K562 (cell line): Measurements from ENCODE around the gene TRAP1. TPM values are rescaled to one million over a fixed set of nuclear protein-coding genes. Genes with fewer than 3 reads are reported as not detected.

Experiments used
- BRCA1 ChIP-seq, 2 experiments: fragments of 450-650 bp in 1 of 2; sonication (generic) in 1 of 2; formaldehyde crosslinking in 1 of 2; IDR thresholded peaks; 2 replicates each; pipeline versions ENCODE4 v1.5.0 to v1.6.1; 2017 to 2020; ENCODE audit warnings: mild to moderate bottlenecking in 1 of 2, missing genetic modification reagents in 1 of 2
- CREB3L1 ChIP-seq: fragments of 450-650 bp; IDR thresholded peaks from 2 replicates; pipeline ENCODE4 v1.6.1; 2014; ENCODE audit warnings: low read depth, mild to moderate bottlenecking, moderate library complexity, borderline replicate concordance
- FOXM1 ChIP-seq, 2 experiments: fragments of 450-650 bp in 1 of 2; sonication (generic) in 1 of 2; formaldehyde crosslinking in 1 of 2; IDR thresholded peaks; 2 replicates each; pipeline versions ENCODE4 v1.6.1 to v1.9.0; 2017 to 2022; ENCODE audit warnings: low read depth in 2 of 2, mild to moderate bottlenecking in 2 of 2, missing genetic modification reagents in 1 of 2, moderate library complexity in 1 of 2
- HOMEZ ChIP-seq: fragments of 250-450 bp; sonication (Bioruptor Pico); IDR thresholded peaks from 2 replicates; pipeline ENCODE4 v1.4.0; 2020; ENCODE audit warnings: mild to moderate bottlenecking, moderate library complexity
- RBM14 ChIP-seq: fragments of 200-400 bp; formaldehyde crosslinking; IDR thresholded peaks from 2 replicates; pipeline ENCODE4 v1.6.1; 2018; ENCODE audit warnings: low read depth, mild to moderate bottlenecking, low read length, moderate library complexity, borderline replicate concordance; ENCODE audit not compliant: insufficient read depth
- RBM34 ChIP-seq: fragments of 200-400 bp; formaldehyde crosslinking; IDR thresholded peaks from 2 replicates; pipeline ENCODE4 v1.6.1; 2018; ENCODE audit warnings: low read length, borderline replicate concordance; ENCODE audit not compliant: insufficient read depth
- RFX1 ChIP-seq: fragments of 450-650 bp; IDR thresholded peaks from 2 replicates; pipeline ENCODE4 v1.6.1; 2016; ENCODE audit warnings: mild to moderate bottlenecking, moderate library complexity
- SIN3A ChIP-seq, 2 experiments: fragments of 150-350 bp in 1 of 2; IDR thresholded peaks; 2 replicates each; pipeline ENCODE4 v1.6.1; 2011 to 2016; ENCODE audit warnings: borderline replicate concordance in 2 of 2, low read depth in 2 of 2, low read length in 2 of 2, mild to moderate bottlenecking in 2 of 2, moderate library complexity in 2 of 2; ENCODE audit not compliant: control insufficient read depth in 1 of 2
- STAG1 ChIP-seq: sonication (generic); formaldehyde crosslinking; IDR thresholded peaks from 2 replicates; pipeline ENCODE4 v1.5.0; 2020; ENCODE audit warnings: missing genetic modification reagents, borderline replicate concordance
- ZBTB40 ChIP-seq, 2 experiments: fragments of 450-650 bp in 1 of 2; sonication (generic) in 1 of 2; formaldehyde crosslinking in 1 of 2; IDR thresholded peaks; 2 replicates each; pipeline versions ENCODE4 v1.7.1 to v1.9.0; 2016 to 2022; ENCODE audit warnings: inconsistent platforms in 1 of 2, mild to moderate bottlenecking in 1 of 2, missing genetic modification reagents in 1 of 2
- ZFX ChIP-seq: sonication (generic); formaldehyde crosslinking; IDR thresholded peaks from 2 replicates; pipeline ENCODE4 v1.8.0; 2022; ENCODE audit warnings: mild to moderate bottlenecking, missing genetic modification reagents, moderate library complexity
- ZNF699 ChIP-seq: fragments of 250-450 bp; sonication (Bioruptor Pico); IDR thresholded peaks from 2 replicates; pipeline ENCODE4 v1.8.0; 2021; ENCODE audit warnings: mild to moderate bottlenecking, moderate library complexity; ENCODE audit not compliant: insufficient replicate concordance
- polyA plus RNA-seq, 8 experiments: library from polyadenylated mRNA; depleted of rRNA in 4 of 8; stranded (reverse) in 5 of 8; unstranded in 3 of 8; fragments of >200 nt; fragmentation: Nextera tagmentation in 2 of 8; fragmentation: Illumina TruSeq in 1 of 8; extraction: Ambion mirVana in 2 of 8; extraction: Trizol in 1 of 8; gene quantifications; 2 replicates each; pipeline versions ENCODE4 v1.2.1 to v1.2.3, GENCODE V29; 2011 to 2014; ENCODE audit warnings: inconsistent platforms in 1 of 8, missing spikeins in 1 of 8
- total RNA-seq, 7 experiments: library from RNA; depleted of rRNA in 6 of 7; stranded (reverse); fragments of >200 nt in 6 of 7; fragmentation: Illumina TruSeq in 2 of 7; extraction: Trizol in 2 of 7; gene quantifications; 2 replicates each; pipeline versions ENCODE4 v1.2.1 to v1.2.3, GENCODE V29; 2011 to 2021; ENCODE audit warnings: low replicate concordance in 1 of 7

Gene TRAP1
- total and polyA plus RNA-seq, 9 of the 15 experiments (the other 6 are each of a cell fraction or from before 2014, with no cell fraction given): 19.1 to 436 (median 301) TPM

GRCh38 chr16:3611146-3611975 lies 106.0 kb downstream of the TRAP1 start, which contains the start of gene SLX4 (continued):
- no peak for TF ChIP-seq RBM14
- TF ChIP-seq CREB3L1: peak; percentile 67; the same call in 1 of the 2 replicates
- no peak for TF ChIP-seq RBM34
- no peak for TF ChIP-seq STAG1 (CRISPR knock-in tag)
- peak; percentile 68 for TF ChIP-seq ZFX
- no peak for TF ChIP-seq ZNF699
- TF ChIP-seq HOMEZ (CRISPR knock-in tag): no peak
- TF ChIP-seq SIN3A (IDR thresholded peaks at IDR 0.05; ENCODE audit: borderline replicate concordance in 2 of 2, control insufficient read depth in 1 of 2, low read depth in 2 of 2, low read length in 2 of 2): peak; percentile 44 to 69; a peak in 3 of 4 replicates
- no peak for TF ChIP-seq BRCA1 (IDR thresholded peaks at IDR 0.05)
- no peak for TF ChIP-seq BRCA1 (CRISPR knock-in tag; IDR thresholded peaks at IDR 0.05)
- no peak for TF ChIP-seq FOXM1 (IDR thresholded peaks at IDR 0.05; ENCODE audit: low read depth)
- no peak for TF ChIP-seq FOXM1 (CRISPR knock-in tag; IDR thresholded peaks at IDR 0.05; ENCODE audit: low read depth)
- TF ChIP-seq RFX1: no peak
- peak; percentile 82 for TF ChIP-seq ZBTB40 (IDR thresholded peaks at IDR 0.05)
- TF ChIP-seq ZBTB40 (CRISPR knock-in tag; IDR thresholded peaks at IDR 0.05): no peak
